VCaP (cell line): ENCODE measurements around the gene CHL1.

Experiments
- H3K27ac ChIP-seq: fragments of 450-650 bp; 2 replicates; pipeline ENCODE4 v1.5.1; 2017
- CTCF ChIP-seq: fragments of 450-650 bp; conservative IDR thresholded peaks from 2 replicates; pipeline ENCODE4 v1.5.1; 2017; ENCODE audit warnings: mild to moderate bottlenecking, moderate library complexity

CHL1 gene

GRCh38 chr3:420584-420983, 224.0 kb downstream of the CHL1 start:
- no peak for TF ChIP-seq CTCF
- no peak overlapping the region for H3K27ac ChIP-seq

- no peak overlapping the region for H3K27ac ChIP-seq
These were observed 228.5 kb downstream of the CHL1 start for GRCh38 chr3:425079-425478.

GRCh38 chr3:426072-426471, 229.5 kb downstream of the CHL1 start:
- TF ChIP-seq CTCF, result no peak
- H3K27ac ChIP-seq, result no peak overlapping the region

More at GRCh38 chr3:425079-425478, 228.5 kb downstream of the CHL1 start:
- TF ChIP-seq CTCF, result no peak

GRCh38 chr3:427128-427527, 230.6 kb downstream of the CHL1 start:
- no peak for TF ChIP-seq CTCF
- H3K27ac ChIP-seq, result no peak overlapping the region

GRCh38 chr3:430186-430585, 233.6 kb downstream of the CHL1 start:
- H3K27ac ChIP-seq, result peak overlapping the region; percentile 51
- TF ChIP-seq CTCF, result no peak

GRCh38 chr3:435161-435560, 238.6 kb downstream of the CHL1 start:
- H3K27ac ChIP-seq, result no peak overlapping the region
- TF ChIP-seq CTCF, result no peak

GRCh38 chr3:436053-436452, 239.5 kb downstream of the CHL1 start:
- no peak for TF ChIP-seq CTCF

GRCh38 chr3:440826-441225, 244.3 kb downstream of the CHL1 start:
- H3K27ac ChIP-seq, result no peak overlapping the region
- TF ChIP-seq CTCF, result no peak

More at GRCh38 chr3:436053-436452, 239.5 kb downstream of the CHL1 start:
- no peak overlapping the region for H3K27ac ChIP-seq
